Daoy (cell line): Measurements from ENCODE around the gene FTCD. TPM values are rescaled to one million over a fixed set of nuclear protein-coding genes. Genes with fewer than 3 reads are reported as not detected.

Experiments used
- DNase-seq: peaks from one replicate; pipeline ENCODE4 v3.0.0-alpha.2; 2015; ENCODE audit warnings: low read depth
- total RNA-seq: library from RNA; depleted of rRNA; stranded (reverse); fragments of >200 nt; shearing (Covaris generic); gene quantifications from 2 replicates; pipeline ENCODE4 v1.2.3, GENCODE V29; 2014

Gene FTCD
- total RNA-seq, 1 experiment from 2014 or later, result 0.34 TPM

DNA sequence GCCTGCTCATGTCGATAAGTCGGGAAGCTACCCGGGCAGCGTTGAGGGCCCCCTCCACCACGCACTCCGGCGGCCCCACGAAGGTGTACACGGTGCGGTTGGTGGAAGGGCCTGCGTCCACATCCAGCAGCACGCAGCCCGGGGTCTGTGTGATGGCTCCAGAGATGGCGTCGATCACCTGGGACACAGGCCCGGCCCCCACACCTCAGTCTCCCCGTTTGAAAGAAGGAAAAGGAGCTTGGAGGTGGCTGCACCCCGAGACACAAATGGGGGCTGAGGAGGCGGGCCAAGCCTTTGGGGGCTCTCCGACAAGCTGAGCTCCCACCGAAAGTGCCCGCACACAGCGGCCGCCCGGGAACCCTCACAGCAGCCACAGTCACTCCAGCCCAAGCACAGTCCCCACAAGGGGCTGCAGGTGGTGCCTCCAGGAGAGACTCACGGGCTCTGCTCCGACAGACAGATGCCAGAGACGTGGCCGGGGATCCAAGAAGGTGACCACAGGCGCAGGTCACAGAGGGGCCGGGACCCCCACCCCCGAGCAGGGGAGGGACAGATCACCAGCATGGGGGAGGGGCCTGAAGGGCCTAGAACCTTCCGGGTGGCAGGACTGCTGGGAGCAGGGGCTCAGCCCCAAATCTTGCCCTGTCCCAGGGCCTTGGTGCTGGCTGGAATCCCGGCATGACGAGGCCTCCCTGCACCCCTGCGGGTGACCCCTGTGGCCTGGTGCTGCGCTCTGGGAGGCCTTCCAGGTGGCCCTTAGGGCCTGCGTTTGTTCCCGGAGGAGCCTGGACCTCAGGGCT is 1.0 kb downstream of the FTCD start:
- DNase-seq, result peak; percentile 2

GRCh38 chr21:46153247-46154154 is 1.9 kb downstream of the FTCD start:
- peak; percentile 69 for DNase-seq

DNA sequence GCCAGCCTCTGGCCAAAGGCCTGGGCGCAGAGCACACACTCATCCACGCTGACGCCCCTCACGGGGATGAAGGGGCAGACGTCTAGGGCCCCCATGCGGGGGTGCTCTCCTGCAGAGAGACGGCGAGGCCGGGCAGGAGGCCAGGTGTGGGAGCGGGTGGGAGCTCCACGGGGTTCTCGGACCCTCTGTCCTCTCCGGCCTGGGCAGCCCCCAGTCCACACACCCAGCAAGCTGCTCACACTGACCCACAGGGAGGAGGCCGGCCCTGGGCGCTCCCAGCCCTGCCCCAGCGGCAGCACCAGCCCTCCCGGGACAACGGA is 2.5 kb downstream of the FTCD start:
- no peak for DNase-seq

- DNase-seq, result peak; percentile 2
Observed at GRCh38 chr21:46151989-46152926, 3.1 kb downstream of the FTCD start.

DNA sequence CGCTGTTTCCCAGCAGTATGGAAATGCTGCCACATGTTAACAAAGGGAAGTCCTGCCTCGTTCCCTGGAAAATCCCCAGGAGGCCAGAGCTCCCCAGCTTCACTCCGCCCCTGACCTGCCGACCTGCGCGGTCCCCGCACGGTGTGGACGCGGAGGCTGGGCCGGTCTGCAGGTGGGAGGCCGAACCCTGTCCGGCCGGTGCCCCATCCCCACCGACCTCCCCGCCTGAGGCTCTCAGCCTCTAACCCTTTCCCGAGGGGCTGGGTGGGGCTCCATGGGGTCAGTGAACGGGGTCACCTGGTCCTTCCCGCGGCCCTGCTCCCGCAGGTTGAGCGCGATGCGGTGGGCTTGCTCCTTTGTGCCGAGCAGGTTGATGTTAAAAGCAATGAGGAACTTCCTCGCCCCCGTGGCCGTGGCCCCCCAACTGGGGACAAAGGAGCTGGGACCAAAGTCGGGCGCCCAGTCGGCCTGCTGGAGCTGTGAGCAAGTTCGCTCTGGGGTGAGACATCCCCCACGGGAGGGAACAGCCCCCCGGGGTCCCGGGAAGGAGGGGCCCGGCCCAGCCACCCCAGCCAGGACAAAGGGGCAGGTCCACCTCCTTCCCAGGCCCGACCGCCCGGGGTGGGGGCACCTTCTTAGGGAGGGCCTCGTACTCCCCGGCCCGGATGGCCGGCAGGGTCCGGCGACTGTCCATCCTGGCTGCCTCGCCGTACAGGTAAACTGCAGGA is 4.0 kb downstream of the FTCD start:
- DNase-seq, result peak; percentile 1

GRCh38 chr21:46150491-46151121 is 4.8 kb downstream of the FTCD start:
- no peak for DNase-seq

DNA sequence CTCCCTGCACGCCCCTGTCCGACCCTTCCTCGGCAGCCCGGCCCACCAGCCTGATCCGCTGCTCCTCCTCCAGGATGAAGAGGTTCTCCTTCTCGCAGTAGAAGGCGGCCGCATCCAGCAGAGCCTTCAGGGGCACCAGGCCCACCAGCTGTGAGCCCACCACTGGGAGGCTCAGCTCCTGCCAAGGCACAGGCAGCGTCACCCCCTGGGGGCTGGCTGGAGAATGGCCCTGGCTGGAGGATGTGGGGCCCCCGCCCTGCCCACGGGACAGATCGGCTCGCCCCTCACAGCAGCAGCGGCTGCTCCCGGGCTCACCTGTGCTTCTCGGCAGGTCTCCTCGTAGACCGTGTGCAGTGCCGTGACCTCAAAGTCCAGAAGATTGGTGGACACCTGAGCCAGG is 5.3 kb downstream of the FTCD start:
- no peak for DNase-seq

DNA sequence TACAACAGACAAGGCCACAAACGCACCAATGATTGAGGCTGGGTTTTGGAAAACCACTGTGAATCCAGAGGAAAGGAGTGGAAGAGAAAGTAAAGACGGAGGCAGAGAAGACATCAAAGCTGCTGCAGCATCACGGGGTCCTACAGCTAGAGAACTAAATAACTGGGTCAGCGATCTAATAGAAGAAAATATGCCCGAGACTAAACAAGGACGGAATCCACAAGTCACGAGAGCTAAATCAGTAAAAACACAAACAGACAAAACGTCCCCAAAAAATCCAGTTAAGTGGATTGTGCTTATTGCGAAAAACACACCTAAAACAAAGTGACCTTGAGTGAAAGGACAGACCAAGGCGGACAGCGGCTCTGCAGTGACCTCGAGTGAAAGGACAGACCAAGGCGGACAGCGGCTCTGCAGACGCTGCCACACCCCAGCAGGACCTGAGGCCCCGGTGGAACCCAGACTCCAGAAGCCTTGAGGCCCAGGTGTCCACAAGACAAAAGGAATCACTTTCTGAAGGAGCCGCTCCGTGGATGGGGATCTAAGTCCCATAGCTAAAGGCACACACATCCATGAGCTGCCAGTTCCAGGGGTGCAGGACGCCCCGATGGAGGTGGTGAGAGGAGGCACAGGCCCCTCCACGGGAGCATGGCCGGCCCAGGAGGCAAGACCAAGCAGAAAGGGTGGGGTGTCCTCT is 6.0 kb downstream of the FTCD start:
- no peak for DNase-seq

GRCh38 chr21:46148106-46148505 is 7.3 kb downstream of the FTCD start:
- DNase-seq, result no peak

- peak; percentile 66 for DNase-seq
Observed at GRCh38 chr21:46147429-46147828, 8.0 kb downstream of the FTCD start.

GRCh38 chr21:46146856-46147255 is 8.5 kb downstream of the FTCD start:
- DNase-seq, result no peak

GRCh38 chr21:46145840-46146691 is 9.3 kb downstream of the FTCD start:
- DNase-seq, result no peak

DNA sequence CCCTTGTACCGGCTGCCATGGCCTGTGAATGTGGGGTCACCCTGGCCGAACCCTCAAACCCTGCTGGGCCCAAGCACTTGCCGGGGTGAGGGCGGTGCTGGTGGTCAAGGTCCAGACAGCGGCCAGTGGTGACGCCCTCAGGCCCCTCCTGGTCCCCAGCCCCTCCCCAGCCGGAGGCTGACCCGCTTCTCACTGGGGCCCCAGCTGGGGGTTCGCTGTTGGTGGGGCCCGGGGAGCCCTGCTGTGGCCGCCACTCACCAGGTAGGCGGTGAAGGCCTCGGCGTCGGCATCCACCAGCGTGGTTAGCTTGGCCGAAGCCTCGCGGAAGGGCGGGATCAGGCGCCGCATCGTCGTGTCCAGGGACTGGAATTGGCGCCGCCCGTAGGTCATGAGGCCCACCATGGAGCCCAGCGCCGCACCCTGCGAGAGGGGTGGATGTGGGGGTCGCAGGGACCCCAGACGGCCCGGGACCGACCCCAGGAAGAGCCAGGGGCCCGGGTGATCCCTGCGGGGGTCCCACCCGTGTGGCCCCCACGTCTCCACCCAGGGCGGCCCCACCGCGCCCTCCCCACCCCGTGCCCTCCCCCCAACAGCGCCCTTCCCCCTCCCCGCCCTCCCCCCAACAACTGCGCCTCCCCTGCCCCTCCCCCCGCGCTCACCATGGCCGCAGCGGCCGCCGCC is 10.1 kb downstream of the FTCD start:
- DNase-seq, result no peak

GRCh38 chr21:46144464-46145070 is 10.8 kb downstream of the FTCD start:
- no peak for DNase-seq

- DNase-seq, result no peak
Observed at GRCh38 chr21:46142582-46143473, 12.6 kb downstream of the FTCD start.

DNA sequence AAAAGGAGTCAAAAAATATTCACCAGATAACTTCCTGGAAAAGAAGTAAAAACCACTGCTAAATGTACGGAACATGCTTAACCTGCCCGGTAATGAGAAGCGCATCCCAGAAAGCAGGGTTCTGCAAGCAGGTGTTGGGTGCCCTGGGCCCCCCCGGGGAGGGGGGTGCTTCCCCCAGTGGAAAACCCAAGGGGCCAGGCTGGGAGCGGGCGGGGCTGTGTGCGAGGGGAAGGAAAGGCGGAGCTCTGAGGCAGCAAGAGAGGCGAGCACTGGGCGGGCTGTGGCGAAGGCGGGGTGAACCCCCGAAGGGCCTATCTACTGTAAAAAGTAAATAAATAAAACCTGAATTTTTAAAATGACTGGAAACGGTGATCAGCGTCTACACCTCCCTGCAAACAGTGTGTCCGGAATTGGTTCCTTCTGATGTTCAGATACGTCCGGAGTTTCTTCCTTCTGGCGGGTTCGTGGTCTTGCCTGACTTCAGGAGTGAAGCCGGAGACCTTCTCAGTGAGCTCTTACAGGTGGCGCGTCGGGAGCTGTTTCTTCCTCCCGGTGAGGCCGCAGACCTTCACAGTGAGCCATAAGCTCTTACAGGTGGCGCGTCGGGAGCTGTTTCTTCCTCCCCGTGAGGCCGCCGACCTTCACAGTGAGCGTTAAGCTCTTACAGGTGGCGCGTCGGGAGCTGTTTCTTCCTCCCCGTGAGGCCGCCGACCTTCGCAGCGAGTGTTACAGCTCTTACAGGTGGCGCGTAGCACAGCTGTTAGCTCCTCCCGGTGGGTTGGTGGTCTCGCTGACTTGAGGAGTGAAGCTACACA is 13.4 kb downstream of the FTCD start:
- DNase-seq, result no peak
